Midbrain (tissue), 1 donor: ENCODE measurements around the gene MED25.
A peak's percentile ranks its signal among the peaks of the same experiment; 100 is the strongest.

ENCODE experiments used
- DNase-seq: peaks from one replicate; lab custom pipeline; 2025; lab: John Stamatoyannopoulos, UW

MED25 gene

DNA sequence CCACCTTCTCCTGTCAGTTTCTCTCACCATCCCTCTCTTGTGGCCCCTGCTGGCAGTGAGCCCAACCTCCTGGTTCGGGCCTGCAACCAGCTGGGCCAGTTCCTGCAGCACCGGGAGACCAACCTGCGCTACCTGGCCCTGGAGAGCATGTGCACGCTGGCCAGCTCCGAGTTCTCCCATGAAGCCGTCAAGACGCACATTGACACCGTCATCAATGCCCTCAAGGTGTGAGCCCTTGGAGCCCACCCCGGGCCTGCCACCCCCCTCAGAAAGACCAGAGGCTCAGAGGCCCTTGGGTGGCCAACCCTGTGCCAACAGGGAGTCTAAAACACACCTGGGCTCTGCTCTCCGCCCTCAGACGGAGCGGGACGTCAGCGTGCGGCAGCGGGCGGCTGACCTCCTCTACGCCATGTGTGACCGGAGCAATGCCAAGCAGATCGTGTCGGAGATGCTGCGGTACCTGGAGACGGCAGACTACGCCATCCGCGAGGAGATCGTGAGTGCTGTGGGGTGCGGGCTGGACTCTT is 18.8 kb upstream of the MED25 start:
- DNase-seq, result no peak

DNA sequence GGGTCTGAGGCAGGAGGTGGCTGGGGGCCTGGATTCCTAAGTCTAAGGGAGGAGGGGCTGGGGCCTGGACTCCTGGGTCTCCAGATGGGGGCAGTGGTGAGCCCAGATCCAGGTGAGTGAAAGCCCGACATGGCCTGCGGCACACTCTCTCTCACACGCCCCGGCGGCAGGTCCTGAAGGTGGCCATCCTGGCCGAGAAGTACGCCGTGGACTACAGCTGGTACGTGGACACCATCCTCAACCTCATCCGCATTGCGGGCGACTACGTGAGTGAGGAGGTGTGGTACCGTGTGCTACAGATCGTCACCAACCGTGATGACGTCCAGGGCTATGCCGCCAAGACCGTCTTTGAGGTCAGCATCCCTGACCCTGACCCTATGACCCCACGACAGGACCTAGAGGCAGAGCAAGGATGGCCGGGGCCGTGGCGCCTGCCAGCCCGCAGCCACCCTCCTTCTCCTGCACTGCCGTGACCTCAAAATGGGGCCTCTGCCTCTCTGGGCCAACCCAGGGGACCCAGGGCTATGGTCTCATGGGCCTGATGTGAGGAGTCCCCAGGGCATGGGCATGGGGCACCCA is 18.2 kb upstream of the MED25 start:
- DNase-seq, result no peak

DNA sequence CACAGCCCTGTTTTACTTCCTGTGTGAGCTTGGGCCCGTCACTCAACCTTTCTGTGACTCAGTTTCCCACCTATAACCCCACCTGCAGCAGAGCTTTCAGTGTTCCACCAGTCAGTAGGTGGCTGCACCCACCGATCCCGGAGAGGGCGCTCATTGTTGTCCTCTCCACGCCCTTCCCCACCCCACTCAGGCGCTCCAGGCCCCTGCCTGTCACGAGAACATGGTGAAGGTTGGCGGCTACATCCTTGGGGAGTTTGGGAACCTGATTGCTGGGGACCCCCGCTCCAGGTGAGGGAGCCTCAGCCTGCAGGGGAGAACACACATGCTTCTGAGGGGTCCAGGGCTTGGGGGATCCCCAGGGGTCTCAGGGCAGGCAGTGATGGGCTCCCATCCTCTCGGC is 17.3 kb upstream of the MED25 start:
- DNase-seq, result no peak

DNA sequence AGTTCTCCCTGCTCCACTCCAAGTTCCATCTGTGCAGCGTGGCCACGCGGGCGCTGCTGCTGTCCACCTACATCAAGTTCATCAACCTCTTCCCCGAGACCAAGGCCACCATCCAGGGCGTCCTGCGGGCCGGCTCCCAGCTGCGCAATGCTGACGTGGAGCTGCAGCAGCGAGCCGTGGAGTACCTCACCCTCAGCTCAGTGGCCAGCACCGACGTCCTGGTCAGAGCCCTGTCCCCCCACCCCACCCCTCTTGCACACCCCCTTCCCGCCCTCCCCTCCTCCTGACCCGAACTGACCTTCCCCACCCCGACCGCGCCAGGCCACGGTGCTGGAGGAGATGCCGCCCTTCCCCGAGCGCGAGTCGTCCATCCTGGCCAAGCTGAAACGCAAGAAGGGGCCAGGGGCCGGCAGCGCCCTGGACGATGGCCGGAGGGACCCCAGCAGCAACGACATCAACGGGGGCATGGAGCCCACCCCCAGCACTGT is 16.6 kb upstream of the MED25 start:
- DNase-seq, result no peak

DNA sequence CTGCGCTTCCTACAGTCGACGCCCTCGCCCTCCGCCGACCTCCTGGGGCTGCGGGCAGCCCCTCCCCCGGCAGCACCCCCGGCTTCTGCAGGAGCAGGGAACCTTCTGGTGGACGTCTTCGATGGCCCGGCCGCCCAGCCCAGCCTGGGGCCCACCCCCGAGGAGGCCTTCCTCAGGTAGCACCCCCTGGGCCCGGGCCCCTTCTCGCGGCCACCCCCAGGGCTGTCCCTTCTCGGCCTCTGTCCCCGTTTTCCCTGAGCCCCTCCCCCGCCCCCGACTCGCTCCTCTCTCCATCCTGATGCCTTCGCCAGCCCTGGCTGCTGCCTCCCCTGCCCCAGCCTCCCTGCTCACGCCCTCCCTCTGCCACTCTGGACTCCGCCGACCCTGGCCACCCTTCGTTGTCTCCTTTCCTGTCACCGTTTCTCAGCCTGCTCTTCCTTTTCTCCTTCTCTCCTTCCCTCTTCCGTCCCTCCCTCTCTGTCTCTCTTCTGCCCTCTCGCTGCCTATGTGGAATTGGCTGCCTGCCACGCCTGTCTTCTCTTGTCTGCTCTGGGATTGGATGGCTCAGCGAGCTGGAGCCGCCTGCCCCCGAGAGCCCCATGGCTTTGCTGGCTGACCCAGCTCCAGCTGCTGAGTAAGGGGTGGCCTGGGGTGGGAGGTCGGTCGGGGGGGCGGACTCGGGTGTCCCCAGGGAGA is 16.0 kb upstream of the MED25 start:
- peak; percentile 90 for DNase-seq

DNA sequence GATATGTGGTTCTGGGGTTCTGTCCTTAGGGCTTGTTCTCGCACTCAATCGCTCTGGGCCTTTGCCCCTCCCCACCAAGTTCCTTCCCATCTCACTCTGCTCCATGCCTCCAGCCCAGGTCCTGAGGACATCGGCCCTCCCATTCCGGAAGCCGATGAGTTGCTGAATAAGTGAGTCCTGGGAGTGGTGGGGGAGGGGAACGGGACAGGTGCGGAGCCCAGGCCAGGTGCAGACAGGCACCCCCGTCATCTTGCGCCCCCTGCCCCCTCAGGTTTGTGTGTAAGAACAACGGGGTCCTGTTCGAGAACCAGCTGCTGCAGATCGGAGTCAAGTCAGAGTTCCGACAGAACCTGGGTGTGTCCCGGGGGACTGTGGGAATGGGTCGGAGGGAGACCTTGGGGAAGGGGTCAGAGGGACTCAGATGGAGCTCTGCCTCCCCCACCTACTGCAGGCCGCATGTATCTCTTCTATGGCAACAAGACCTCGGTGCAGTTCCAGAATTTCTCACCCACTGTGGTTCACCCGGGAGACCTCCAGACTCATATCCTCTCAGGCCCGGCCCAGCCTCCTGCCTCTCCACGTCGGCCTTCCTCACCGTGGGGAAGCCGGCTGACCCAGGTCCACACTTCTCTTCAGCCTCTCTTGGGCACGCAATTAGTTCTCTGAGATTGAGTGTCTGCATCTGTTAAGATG is 15.1 kb upstream of the MED25 start:
- DNase-seq, result no peak

DNA sequence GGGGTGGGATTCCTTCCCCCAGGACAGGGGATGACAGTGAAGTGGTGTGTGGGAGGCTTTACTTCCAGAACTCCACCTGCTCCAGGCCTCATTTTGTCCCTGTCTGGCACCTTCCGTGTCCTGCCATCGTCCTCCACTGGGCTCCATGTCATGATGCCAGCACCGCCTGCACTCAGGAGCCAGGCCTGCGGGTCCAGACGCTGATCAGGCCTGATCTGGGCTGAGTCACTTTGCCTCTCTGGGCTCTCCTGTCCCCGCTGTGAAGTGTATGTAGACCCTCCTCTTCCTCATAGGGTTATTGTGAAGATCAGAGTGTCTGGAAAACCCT is 14.6 kb upstream of the MED25 start:
- no peak for DNase-seq

DNA sequence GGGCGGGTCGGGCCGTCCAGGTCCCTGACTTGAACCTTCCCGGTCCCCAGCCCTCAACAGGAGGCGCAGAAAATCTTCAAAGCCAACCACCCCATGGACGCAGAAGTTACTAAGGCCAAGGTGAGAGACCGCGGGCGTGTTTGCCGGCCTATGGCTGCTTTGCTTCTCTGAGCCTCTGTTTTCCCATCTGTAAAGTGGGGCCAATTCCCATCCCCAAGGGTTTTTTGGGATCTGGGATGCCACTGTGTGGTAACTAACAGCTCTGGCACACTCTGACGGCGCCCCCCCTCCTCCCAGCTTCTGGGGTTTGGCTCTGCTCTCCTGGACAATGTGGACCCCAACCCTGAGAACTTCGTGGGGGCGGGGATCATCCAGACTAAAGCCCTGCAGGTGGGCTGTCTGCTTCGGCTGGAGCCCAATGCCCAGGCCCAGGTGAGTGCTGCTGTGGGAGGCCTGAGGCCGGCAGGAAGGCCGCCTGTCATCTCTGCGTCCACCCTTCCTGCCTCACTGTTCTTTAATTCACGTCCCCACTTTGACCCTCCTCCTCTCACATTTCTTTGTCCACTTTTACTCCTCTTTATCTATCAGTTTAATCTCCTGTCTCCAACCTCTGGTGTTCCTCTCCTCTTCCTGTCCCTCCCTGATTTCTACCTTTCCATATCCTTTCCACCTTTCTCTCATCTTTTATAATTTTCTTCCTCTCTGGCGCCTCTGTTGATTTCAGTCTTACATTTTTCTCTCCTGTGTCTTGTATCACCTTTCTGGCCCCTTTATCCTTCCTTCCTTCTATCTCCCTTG is 12.1 kb upstream of the MED25 start:
- DNase-seq, result no peak

DNA sequence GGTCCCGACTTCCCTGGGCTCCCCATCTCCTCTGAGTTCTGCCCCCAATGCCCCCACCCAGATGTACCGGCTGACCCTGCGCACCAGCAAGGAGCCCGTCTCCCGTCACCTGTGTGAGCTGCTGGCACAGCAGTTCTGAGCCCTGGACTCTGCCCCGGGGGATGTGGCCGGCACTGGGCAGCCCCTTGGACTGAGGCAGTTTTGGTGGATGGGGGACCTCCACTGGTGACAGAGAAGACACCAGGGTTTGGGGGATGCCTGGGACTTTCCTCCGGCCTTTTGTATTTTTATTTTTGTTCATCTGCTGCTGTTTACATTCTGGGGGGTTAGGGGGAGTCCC is 11.5 kb upstream of the MED25 start:
- no peak for DNase-seq

DNA sequence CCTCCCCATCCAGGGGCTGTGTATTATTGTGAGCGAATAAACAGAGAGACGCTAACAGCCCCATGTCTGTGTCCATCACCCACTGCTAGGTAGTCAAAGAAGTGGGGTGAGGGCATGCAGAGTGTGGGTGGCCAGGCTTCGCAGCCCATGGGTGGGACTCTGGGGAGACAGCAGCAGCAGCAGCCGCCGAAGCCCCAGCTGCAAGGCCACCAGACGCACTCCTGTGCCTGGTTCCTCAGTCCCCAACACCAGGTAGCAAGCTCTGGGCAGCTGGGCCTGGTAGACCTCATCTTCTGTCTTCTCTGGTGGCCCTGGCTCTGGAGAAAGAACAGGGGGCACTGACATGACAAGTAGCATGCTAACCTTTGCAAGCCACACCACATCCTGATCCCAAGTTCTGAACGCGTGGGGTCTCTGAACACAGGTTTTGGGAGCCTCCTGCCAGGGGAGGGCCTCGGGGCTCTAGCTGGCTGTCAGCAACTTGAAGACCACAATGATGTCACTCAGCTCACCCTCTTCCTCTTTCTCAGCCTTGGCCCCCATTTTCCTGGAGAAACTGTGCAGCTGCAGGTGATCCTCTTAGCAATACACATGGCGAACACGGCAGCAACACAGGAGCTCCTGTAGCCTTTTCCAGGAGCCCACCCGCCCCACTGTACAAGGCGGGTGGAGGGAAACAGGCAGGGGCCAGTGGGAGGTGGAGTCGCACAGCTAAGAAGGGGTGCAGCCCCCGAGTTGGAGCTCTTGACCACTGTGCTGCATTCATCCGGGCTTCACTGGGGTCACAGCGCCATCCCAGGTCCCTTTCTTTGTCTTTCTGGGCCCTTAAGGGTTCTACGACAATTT is 10.8 kb upstream of the MED25 start:
- no peak for DNase-seq

DNA sequence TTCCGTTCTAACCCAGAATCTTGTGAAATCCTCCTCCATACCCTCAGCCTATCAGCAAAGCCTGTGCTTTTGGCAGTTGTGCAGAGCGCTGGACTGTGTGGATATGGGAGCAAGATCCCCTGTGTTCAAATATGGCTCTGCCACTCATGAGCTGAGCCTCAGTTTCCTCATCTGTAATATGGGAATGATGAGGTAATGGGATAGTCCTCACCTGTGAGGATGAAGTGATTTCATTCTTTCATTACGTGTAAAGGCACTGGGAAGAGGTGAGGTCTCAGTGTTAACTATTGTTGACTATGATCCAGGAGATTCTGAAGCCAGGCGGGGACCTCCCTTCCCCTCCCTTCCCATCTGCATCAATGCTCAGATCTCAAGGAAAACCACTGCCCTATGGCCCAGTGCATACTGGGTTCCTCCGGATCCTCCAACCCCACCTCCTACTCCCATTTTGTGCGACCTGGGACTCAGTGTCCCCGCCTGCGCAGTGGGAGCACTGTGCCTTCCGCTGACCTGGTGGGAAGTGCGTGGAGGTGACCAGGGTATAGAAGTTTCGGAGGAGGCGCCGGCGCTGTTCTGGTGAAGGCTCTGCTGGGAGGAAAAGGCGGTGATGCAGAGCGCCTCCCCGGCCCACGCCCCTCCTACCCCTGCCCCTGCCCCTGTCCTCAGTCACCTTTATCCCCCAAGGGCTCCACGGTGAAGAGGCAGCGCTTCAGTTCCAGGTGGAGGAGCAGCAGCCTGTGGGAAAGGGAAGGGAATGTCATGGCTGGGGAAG is 10.0 kb upstream of the MED25 start:
- no peak for DNase-seq

DNA sequence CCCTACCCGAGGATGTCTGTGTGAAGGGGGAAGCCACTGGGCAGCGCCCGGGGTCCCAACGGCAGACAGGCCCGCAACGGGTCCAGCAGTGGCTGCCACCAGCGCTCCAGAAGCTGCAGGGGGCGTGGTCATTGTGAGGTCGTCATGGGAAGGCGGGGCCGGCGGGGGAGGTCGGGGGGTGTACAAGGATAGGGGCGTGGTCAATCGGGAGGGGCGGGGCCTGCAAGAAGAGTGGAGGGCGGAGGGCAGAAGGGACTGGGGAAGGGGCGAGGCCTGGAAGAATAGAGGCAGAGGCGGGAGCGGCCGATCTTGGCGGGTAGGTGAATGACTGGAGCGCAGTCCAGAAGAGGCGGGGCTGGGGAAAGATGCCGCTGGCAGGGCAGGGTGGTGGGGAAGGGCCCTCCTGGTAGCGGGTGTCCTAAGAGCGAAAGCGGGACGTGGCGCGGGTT is 9.4 kb upstream of the MED25 start:
- peak; percentile 79 for DNase-seq

DNA sequence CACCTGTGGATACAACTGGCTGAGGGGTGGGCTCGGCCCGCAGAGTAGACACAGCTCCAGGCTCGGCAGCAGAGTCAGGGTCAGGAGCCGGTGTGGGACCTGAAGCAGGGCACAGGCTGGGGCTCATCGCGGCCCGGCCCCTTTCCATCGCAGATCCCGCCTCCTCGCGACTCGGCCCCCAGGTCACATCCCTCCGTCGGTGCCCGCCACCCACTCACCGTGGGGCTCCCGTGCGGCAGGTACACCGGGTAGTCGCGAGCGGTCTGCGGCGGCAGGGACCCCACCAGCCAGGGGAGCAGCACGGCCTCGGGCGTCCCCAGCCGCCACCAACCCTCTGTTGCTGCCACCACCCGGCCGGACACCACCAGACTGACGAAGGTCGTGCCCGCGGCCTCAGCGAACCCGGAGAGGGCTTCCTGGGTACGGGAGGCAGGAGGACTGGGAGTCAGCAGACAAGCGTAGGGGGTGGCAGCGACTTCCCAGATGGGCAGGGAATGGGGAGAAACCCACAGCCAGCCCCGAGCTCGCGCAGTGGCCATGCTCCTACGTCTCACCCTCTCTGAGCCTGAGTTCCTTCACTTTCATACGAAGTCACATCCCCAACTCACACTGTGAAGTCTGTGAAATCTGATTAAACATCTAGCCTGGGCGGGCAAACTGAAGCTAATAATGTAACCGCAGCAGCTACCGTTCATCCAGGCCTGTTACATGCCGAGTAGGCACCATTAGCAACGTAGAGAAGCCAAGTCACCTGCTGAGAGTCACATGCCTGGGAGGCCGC is 8.7 kb upstream of the MED25 start:
- DNase-seq, result peak; percentile 45

DNA sequence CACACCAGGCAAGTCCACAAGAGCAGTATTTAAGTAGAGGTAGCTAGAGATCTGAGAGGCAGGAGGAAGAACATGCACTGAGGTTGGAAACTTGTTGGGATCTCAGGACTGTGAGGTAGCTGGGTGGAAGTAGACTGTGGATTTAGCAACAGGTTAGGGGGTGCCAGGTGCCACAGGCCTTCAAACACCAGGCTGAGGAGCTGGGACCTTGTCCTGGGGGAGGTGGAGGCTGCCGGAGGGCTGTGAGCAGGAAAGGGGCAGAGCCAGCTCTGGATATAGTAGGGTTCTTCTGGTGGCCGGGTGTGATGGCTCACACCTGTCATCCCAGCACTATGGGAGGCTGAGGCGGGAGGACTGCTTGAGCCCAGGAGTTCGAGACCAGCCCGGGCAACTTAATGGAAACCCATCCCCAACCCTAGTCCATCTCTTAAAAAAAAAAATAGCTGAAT is 8.1 kb upstream of the MED25 start:
- DNase-seq, result no peak

DNA sequence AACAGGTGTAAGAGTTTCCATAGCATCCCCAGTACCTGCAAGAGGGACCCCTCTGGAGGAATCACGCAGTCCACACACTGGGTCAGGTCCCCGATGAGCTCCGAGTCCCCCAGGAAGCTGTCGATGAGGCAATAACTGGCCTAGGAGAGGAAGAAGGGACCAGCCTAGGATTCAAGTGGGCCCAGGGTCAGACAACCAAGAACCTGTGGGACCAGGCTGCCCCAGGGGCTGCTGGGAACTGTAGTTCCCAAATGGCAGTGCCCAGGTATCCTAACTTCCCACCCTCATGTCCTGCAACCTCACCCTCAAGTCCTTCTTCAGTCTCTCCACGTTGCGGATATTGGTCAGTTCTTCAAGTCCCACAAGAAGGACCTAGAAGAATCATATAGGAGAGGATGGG is 6.8 kb upstream of the MED25 start:
- no peak for DNase-seq

DNA sequence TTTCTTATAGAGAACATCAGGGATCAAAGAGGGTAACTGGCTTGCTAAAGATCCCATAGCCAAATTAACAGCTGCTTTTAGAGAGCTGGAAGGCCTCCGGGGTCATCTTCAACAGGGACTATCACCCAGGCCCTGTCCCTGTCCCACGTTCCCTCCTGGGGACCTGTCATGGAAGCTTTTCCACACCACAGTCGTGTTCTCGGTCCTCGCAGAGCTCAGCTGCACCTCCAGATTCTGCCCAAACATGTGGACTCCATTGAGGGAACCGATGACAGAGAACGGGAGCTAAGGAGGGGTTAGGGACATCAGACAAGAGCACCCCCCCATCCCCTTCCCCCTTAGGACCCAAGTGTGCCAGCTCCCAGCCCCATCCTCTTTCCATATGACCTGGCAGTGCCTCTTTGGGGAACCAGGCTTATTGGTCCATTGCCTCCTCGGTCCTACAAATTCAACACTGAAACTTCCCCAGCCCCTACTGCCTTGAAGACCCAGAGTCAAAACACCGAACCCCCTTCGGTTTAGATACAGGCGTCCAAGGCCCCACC is 5.6 kb upstream of the MED25 start:
- peak; percentile 48 for DNase-seq

DNA sequence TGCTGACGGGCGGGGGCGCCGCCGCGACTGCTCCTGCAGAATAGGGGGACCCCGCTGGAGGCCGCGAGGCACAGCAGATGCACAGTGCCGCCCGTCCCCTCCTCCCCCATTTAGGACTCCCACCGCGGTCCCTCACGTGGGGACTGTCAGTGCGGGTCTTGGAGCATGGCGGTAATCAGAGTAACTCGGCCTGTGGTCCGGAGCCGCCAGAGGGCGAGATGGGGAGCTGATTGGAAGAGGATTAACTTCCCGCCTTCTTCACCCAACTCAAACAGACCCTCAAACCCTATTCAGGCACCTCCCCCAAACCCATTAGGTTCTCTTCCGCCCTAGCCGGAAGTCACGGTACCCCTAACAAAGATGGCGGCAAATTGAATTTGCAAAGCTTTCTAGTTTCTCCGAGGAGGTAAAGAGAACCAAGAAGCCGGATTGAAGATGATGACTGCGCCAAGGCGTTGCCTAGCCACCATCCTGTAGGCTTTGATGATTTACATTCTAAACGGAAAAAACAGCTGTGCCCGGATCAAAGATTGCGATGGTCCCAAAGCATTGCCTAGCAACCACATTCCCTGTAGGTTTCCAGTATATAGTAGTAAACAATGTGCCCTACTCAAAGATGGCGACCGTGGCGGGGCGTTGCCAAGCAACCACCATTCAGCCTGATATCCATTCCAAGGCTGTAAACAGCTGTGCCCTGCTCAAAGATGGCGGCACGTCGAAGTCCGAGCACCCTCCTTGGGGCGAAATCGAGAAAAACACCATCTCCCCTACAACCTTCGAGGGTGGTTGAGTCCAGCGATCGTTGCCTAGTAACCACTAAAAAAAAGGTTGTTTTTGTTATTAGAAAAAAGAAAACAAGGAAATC is 4.9 kb upstream of the MED25 start, which contains the start of gene FUZ:
Gene FUZ (minus strand): TSS at position 296 of the 865 bp plus-strand sequence. CDS start 186 bp downstream, at position 110.
- DNase-seq, result peak; percentile 99

DNA sequence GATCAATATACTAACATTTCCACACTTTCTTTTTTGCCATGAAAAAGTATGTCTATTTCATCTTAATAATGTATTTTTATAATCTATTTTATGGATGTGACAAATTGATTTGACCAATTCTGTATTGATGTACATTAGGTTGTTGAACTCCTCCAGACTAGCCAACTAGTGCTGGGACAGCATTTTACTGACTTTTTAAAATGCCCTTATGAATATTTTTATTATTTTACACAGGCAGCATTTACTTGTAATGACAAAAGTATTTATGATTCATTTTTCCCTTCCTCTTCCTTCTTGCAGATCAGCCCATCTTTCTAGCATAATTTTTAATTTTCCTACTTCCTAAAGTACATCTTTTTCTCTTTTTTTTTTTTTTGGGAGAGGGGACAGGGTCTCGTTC is 4.1 kb upstream of the MED25 start:
- no peak for DNase-seq
